Vagina (tissue), 2 donors: ENCODE data around the gene CAPS.

Experiments
- CTCF ChIP-seq, 3 experiments: fragments of 450-650 bp in 2 of 3; fragments of 200-600 bp in 1 of 3; sonication (generic) in 1 of 3; IDR thresholded peaks; one replicate each; pipeline ENCODE4 v1.5.1; 2017 to 2019; ENCODE audit warnings: antibody characterized with exemption in 3 of 3, mild to moderate bottlenecking in 2 of 3, moderate library complexity in 2 of 3
- POLR2A ChIP-seq, 2 donors: fragments of 450-650 bp; IDR thresholded peaks; one replicate each; pipeline ENCODE4 v1.6.1; 2017; ENCODE audit warnings: antibody characterized with exemption in 2 of 2, mild to moderate bottlenecking in 2 of 2, moderate library complexity in 2 of 2

GRCh38 chr19:5953680-5954213 is 39.7 kb downstream of the CAPS start:
- TF ChIP-seq POLR2A (IDR thresholded peaks at IDR 0.05) (no peak), CTCF (IDR thresholded peaks at IDR 0.05) (no peak)
